Measurements from ENCODE around the gene B3GNT2. TPM values are rescaled to one million over a fixed set of nuclear protein-coding genes. Genes with fewer than 3 reads are reported as not detected.

Gene B3GNT2
- total and polyA plus RNA-seq, 9 of the 15 experiments (the other 6 are each of a cell fraction or from before 2014, with no cell fraction given): 6.0 to 38.9 (median 25.0) TPM

DNA sequence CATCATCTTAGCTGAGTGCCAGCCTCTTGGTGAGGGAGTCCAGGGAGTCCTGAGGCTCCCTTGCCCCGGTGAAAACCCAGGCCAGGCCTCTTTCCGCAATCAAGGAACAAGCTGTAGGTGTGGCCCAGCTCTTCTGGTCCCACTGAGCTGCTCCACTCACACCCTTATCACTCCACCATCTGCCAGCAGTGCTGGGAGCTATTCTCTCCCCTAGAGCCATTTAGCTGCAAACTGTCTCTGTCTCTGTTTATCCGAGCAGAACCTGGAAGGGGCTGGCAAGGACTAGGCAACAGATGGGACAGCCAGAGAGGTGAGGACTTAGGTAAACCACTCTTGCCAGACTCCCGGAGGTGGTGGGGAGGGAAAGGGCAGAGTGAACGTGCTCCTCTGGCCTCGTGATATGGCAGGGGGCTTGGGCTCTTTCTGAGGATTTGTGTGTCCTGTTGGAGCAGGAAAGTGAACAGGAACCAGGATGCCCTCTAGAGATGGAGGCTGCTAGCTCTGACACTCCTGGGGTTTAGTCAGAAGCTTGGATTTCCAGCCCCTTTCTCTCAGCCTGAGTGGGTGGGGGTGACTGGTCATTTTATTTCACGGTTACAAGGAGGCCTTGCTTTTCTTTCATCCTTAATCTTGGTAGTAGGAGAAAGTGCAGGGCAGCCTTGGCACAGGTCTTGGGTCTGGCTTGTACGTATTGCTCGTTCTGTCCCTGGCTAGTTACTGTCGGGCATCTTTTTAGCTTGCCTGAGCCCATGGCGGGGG lies 19.6 kb downstream of the B3GNT2 start (continued):
- TF ChIP-seq, protein P1, sequence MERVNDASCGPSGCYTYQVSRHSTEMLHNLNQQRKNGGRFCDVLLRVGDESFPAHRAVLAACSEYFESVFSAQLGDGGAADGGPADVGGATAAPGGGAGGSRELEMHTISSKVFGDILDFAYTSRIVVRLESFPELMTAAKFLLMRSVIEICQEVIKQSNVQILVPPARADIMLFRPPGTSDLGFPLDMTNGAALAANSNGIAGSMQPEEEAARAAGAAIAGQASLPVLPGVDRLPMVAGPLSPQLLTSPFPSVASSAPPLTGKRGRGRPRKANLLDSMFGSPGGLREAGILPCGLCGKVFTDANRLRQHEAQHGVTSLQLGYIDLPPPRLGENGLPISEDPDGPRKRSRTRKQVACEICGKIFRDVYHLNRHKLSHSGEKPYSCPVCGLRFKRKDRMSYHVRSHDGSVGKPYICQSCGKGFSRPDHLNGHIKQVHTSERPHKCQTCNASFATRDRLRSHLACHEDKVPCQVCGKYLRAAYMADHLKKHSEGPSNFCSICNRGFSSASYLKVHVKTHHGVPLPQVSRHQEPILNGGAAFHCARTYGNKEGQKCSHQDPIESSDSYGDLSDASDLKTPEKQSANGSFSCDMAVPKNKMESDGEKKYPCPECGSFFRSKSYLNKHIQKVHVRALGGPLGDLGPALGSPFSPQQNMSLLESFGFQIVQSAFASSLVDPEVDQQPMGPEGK (CRISPR knock-in tag; IDR thresholded peaks at IDR 0.05; ENCODE audit: borderline replicate concordance): no peak
- TF ChIP-seq RCOR1 (IDR thresholded peaks at IDR 0.05; ENCODE audit: borderline replicate concordance in 1 of 2, low read depth in 2 of 2, low read length in 2 of 2): peak in 1 of 2 experiments; percentile 60; a peak in 2 of 4 replicates
- TF ChIP-seq, protein P2, sequence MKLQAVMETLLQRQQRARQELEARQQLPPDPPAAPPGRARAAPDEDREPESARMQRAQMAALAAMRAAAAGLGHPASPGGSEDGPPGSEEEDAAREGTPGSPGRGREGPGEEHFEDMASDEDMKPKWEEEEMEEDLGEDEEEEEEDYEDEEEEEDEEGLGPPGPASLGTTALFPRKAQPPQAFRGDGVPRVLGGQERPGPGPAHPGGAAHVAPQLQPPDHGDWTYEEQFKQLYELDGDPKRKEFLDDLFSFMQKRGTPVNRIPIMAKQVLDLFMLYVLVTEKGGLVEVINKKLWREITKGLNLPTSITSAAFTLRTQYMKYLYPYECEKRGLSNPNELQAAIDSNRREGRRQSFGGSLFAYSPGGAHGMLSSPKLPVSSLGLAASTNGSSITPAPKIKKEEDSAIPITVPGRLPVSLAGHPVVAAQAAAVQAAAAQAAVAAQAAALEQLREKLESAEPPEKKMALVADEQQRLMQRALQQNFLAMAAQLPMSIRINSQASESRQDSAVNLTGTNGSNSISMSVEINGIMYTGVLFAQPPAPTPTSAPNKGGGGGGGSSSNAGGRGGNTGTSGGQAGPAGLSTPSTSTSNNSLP (IDR thresholded peaks at IDR 0.05; ENCODE audit: borderline replicate concordance, low read depth, low read length): no peak
- TF ChIP-seq SMARCA4 (IDR thresholded peaks at IDR 0.05): peak; percentile 47; the same call in 1 of the 2 replicates
- peak; percentile 55 for TF ChIP-seq ARID1B (IDR thresholded peaks at IDR 0.05)
- peak; percentile 57; the same call in 1 of the 2 replicates for TF ChIP-seq EGR1 (conservative IDR thresholded peaks at IDR 0.05)
- TF ChIP-seq SMARCE1 (IDR thresholded peaks at IDR 0.05): 0 out of 2 replicates have a peak, but pooled peaks have one; percentile 16
- TF ChIP-seq, protein P3, sequence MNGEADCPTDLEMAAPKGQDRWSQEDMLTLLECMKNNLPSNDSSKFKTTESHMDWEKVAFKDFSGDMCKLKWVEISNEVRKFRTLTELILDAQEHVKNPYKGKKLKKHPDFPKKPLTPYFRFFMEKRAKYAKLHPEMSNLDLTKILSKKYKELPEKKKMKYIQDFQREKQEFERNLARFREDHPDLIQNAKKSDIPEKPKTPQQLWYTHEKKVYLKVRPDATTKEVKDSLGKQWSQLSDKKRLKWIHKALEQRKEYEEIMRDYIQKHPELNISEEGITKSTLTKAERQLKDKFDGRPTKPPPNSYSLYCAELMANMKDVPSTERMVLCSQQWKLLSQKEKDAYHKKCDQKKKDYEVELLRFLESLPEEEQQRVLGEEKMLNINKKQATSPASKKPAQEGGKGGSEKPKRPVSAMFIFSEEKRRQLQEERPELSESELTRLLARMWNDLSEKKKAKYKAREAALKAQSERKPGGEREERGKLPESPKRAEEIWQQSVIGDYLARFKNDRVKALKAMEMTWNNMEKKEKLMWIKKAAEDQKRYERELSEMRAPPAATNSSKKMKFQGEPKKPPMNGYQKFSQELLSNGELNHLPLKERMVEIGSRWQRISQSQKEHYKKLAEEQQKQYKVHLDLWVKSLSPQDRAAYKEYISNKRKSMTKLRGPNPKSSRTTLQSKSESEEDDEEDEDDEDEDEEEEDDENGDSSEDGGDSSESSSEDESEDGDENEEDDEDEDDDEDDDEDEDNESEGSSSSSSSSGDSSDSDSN (IDR thresholded peaks at IDR 0.05; ENCODE audit: borderline replicate concordance in 1 of 2, low read depth in 2 of 2, low read length in 2 of 2): peak in 1 of 2 experiments; percentile 48; a peak in 1 of 4 replicates
- TF ChIP-seq ZNF263 (CRISPR knock-in tag; IDR thresholded peaks at IDR 0.05; ENCODE audit: borderline replicate concordance): peak; percentile 6; the same call in 1 of the 2 replicates
- 0 out of 2 replicates have a peak, but pooled peaks have one; percentile 25 for TF ChIP-seq NFE2 (IDR thresholded peaks at IDR 0.05; ENCODE audit: low read depth)
- peak; percentile 50 for TF ChIP-seq CBFA2T3 (IDR thresholded peaks at IDR 0.05)
- peak; percentile 88 for TF ChIP-seq GATA2 (CRISPR knock-in tag; IDR thresholded peaks at IDR 0.05)
- 0 out of 2 replicates have a peak, but pooled peaks have one; percentile 8 for TF ChIP-seq SOX6 (IDR thresholded peaks at IDR 0.05)
- no peak for TF ChIP-seq MAFF (IDR thresholded peaks at IDR 0.05; ENCODE audit: low read length)
- 0 out of 4 replicates have a peak, but pooled peaks of 1 of the 2 experiments have one; percentile 45 for TF ChIP-seq NRF1 (conservative IDR thresholded peaks at IDR 0.05 in 1 of 2, IDR thresholded peaks at IDR 0.05 in 1 of 2)
- no peak for TF ChIP-seq ATF7 (IDR thresholded peaks at IDR 0.05)
- TF ChIP-seq HDAC1 (IDR thresholded peaks at IDR 0.05): 0 out of 4 replicates have a peak, but pooled peaks of 1 of the 2 experiments have one; percentile 21

Measured in K562 (cell line).